ENCODE measurements around the gene NCOA6.

NCOA6 gene

DNA sequence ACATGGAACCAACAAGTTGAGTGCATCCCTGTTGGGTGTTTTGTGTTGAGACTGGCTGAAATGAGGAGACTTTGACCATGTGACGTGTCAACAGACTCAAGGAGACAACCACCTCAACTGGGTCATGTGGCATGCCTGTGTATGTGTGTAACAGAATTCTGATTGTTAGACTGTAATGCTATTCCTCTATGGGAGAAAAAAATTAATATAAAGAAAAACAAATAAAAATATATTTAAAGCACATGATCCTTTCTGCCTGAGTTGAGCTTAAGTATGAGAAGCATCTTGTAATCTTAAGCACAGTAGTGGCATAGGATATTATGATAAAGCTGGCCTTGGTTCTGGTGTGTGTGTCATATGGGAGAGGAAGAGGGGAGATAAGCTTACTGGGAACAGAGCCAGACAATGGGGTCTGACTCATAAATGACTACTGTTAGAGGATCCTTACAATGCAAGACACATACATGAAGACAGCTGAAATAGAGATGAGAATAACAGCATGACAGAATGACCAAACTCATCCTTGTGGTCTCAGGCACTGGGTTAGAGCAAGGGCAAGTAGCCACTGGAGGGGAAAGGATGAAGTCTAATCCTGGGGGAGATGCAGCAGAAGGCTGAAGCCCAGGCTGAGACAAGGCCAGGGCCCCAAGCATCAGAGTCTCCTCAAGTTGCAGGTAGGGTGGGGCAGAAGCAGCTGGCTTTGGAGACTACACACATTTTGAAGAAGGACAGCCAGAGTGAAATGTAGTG, 112.1 kb downstream of the NCOA6 start:
- no peak overlapping the region for H3K4me3 ChIP-seq (ENCODE audit: low read depth, low read length)
- TF ChIP-seq, protein P1, sequence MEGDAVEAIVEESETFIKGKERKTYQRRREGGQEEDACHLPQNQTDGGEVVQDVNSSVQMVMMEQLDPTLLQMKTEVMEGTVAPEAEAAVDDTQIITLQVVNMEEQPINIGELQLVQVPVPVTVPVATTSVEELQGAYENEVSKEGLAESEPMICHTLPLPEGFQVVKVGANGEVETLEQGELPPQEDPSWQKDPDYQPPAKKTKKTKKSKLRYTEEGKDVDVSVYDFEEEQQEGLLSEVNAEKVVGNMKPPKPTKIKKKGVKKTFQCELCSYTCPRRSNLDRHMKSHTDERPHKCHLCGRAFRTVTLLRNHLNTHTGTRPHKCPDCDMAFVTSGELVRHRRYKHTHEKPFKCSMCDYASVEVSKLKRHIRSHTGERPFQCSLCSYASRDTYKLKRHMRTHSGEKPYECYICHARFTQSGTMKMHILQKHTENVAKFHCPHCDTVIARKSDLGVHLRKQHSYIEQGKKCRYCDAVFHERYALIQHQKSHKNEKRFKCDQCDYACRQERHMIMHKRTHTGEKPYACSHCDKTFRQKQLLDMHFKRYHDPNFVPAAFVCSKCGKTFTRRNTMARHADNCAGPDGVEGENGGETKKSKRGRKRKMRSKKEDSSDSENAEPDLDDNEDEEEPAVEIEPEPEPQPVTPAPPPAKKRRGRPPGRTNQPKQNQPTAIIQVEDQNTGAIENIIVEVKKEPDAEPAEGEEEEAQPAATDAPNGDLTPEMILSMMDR (IDR thresholded peaks at IDR 0.05; ENCODE audit: borderline replicate concordance, insufficient read depth, low read depth, low read length): no peak

DNA sequence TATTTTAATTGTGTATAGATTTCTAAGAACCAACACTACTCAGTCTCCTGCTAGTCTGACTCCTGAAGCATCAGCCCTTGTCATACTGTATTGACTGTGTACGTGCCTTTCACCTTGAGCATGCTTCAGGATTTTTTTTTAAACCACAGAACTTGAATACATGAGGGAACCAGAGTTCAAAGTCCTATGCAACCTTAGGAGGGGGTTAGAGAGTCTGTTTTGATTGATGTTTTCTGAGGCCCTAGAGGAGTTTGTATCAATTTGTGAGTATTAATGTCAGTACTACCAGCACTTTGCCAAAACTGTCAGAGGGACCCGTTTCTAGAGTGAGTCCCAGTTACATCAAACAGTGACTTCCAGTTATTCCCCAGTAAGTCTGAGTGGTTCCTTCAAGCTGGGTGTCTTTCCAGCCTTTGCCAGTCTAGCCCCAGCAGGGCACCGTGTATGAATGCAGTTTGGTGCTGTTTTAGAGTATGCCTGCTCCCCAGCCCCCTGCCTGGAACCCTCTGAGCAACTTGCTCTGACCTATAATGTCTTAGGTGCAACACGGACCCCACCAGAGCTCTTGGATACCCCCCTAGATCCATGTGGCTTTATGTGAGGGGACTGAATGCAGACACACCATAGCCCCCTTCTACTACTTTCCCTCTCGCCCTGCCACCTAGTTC, 112.8 kb downstream of the NCOA6 start:
- H3K4me3 ChIP-seq (ENCODE audit: low read depth, low read length): no peak overlapping the region
- TF ChIP-seq, protein P1 (IDR thresholded peaks at IDR 0.05; ENCODE audit: borderline replicate concordance, insufficient read depth, low read depth, low read length): no peak

DNA sequence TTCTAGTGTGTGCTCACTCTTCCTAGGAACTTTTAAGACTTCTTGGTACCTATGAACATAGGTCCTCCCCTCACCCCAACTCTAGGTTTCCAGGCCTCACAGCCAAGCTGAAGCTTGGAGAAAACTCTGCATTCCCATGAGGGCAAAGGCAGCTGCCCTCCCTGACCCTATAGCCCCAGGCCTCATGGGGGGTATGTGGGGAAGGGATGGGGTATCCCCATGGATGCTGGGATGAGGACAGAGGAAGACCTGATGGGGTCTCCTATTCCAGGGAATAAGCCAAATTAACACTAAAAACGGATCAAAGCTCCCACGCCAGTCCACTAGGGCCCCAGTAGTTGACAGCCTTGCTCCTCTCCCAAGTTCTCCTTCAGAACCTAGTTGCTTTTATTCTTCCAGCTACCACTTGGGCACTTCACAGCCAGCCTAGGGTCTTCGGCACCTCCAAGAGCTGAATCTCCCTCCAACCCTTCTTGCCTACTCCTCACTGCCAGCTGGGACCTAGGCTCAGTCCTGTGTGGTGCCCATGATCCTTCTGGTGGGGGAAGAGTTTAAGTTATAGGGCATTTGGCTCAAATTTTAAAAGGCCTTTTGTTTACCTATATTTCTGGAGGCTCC, 113.5 kb downstream of the NCOA6 start:
- H3K4me3 ChIP-seq (ENCODE audit: low read depth, low read length): no peak overlapping the region

DNA sequence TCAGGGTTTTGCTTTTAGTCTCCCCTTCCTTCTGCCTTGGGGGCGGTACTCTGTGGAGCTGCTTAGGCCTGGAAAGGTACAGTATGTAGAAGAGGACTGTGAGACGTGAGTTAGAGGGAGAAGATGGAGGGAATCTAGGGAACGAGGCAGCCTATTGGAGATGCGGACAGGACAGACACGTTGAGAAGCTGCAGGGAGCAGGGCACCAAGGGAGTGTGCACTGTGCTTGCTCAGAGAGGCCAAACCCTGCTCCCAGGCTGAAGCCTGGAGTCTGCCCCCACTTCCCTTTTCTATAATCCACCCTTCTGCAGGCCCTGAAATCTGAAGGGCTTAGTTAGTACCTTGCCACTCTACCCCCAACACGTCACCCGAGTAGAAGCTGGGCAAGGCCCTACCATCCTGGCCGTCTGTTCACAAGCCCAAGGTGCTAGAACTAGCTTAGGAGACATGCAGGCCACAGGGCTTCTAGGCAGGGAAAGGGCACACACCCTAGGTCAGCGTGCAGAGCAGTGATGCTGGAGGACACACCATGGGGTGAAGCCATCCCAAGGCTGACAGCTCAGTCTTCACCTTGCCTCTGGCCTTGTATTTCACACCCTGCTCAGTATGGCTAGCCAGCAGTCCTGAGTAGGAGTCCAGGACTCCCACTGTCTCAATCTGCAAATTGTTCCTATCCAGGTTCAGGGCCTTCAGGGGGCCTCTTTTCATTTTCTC, 114.4 kb downstream of the NCOA6 start:
- H3K4me3 ChIP-seq (ENCODE audit: low read depth, low read length): no peak overlapping the region
- TF ChIP-seq, protein P1 (IDR thresholded peaks at IDR 0.05; ENCODE audit: borderline replicate concordance, insufficient read depth, low read depth, low read length): no peak

More for the DNA sequence above, 113.5 kb downstream of the NCOA6 start:
- TF ChIP-seq, protein P1 (IDR thresholded peaks at IDR 0.05; ENCODE audit: borderline replicate concordance, insufficient read depth, low read depth, low read length): no peak

DNA sequence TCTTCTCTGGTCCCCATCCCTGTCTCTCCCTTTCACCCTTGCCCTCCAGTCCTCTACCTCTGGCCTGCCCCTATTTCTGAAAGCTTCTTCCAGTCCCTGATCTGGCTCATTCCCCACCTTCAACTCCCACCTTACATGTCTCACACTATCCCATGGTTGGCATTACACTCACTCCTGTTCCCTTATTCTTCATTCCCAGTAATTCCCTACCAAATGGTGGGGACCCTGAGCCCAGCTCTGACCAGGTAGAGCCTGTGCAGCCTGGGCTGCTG, 114.9 kb downstream of the NCOA6 start:
- H3K4me3 ChIP-seq (ENCODE audit: low read depth, low read length): no peak overlapping the region
- TF ChIP-seq, protein P1 (IDR thresholded peaks at IDR 0.05; ENCODE audit: borderline replicate concordance, insufficient read depth, low read depth, low read length): no peak

DNA sequence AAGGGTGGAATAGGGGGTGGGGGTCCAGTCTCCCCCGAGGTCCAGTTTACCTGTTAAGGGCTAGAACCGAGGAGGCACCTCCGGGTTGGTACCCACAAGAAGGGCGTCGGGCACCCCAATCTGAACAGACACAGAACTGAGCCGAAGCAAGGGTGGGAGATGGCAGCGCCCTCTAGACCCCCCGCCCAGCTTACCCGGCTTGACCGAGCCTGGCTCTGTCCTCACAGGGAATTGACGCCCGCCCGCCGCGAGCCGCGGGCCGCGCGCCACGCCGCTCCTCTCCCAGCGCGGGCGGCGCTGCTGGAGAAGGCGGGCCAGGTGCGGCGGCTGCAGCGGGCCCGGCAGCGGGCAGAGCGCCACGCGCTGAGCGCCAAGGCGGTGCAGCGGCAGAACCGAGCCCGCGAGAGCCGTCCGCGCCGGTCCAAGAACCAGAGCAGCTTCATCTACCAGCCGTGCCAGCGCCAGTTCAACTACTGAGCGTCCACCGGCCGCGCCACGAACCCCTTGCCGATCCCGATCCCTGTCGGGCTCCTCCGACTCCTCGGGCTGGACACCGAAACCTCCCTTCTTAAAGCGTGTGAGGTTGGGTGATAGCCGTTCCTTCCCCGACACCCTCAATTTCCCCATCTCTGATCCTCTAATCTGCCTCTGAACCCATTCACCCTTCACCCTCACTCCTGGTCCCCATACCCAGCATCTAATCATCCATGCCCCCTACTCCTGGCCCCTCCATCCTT, 115.5 kb downstream of the NCOA6 start:
- H3K4me3 ChIP-seq (ENCODE audit: low read depth, low read length): peak overlapping the region; percentile 68
- TF ChIP-seq, protein P1 (IDR thresholded peaks at IDR 0.05; ENCODE audit: borderline replicate concordance, insufficient read depth, low read depth, low read length): no peak

Data from GM12875 (cell line).